Limb (tissue), 2 donors: ENCODE data around the gene RETREG2.
A peak's percentile ranks its signal among the peaks of the same experiment; 100 is the strongest.

ENCODE experiments used
- DNase-seq, 2 donors: peaks; one replicate each; pipeline ENCODE4 v3.0.0-alpha.2; 2016; ENCODE audit errors: extremely low spot score in 2 of 2

RETREG2 gene

DNA sequence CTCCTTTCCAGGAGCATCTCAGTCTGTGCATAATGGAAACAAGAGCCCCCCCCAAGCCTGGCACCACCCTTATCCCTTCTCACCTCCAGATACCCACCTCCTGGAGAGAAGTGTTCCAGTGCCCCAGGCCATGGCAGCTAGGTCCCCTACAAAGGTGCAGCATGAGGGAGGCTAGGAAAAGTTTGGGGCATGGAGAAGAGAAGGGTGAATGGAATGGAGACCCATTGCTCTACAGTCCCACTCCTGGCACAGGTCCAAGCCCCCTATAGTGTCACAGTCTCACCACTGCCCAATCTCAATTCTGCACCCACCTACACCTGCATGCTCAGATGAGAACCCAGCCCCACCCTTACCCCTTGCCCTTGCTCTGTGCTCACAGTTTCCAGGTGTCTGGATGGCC lies 9.1 kb upstream of the RETREG2 start:
- no peak for DNase-seq

GRCh38 chr2:219169930-219170654 lies 8.0 kb upstream of the RETREG2 start, which contains the start of gene SLC23A3:
Gene SLC23A3 (minus strand): TSS chr2:219170029. CDS start chr2:219169984, 45 bp downstream.
- DNase-seq, result no peak

- peak in 1 of 2 donors; percentile 8 for DNase-seq
Observed at GRCh38 chr2:219171231-219171651, 6.8 kb upstream of the RETREG2 start.

DNA sequence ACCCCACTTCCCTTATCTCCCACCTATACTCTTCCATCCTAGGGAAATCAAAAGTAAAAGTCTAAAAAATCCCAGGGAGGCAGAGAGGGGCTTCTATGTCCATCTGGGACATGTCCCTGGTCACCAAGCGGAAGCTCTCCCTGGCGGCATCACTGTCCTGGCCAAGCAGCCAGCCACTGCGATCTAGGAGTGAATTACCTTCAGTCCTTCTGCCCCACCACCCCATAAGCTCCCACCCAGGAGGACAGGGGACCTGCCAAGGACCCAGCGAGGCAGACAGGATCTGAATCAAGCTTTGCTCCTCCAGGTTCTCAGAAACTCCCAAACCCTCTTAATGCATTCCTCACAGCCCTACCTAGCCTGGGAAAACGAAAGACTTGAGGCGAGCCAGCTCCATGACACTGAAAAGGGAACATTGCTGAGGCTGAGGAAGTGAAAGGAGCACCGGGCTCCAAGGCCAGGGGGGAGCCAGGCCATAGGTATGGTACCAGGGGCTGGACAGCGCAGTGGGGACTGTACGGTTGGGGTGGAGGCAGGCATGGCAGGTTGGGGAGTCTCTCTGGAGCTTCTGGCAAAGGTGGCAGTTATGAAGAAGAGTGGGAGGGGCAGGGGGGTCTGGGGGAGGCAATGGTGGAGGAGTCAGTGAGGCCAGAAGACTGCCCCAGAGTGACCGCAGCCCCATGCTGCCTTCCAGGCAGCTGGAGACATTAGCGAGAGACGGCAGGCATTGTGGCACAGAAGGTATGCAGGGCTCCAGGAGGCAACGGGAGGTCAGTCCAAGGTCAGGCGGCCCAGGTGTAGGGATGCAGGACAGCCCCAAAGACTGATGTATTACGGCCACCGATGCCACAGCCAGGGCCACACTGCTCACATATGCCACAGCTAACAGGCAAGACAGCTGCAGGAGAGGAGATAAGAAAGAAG lies 5.6 kb upstream of the RETREG2 start:
- no peak for DNase-seq

DNA sequence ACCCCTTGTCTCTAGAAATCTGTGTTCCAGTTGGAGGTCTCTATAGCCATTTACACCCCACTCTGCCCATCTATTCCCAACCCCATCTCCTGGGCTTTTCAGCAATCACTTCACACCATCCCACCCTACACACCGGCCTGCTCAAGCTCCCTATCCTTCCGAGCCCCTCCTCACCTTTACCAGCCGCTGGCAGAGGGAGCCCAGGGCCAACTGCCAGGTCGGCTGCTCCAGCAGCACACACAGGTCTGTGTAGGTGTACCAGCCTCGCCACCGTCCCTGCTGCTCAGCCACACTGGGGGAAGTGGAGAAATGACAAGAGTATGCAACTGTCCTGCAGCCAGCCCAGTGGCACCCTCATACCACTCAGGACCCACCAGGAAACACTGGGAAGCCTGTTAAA lies 4.9 kb upstream of the RETREG2 start:
- DNase-seq, result no peak

DNA sequence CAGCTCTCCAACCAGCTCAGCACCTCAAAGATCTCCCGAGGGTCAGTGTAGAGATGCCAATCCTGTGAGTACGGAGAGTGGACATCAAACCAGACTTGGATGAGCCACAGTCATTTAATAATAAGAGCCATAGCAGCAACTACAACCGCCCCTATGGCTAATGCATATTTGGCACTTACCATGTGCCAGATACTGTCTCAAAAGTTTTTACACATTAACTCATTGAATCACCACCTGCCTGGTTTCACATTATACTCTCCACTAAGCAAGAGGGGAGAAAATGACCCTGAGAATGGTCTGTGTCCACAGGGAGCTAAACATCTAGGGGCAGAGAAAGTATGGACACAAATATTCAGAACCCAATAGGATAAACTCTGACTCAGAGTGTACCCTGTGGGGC lies 3.9 kb upstream of the RETREG2 start:
- no peak for DNase-seq

- no peak for DNase-seq
Observed at GRCh38 chr2:219174801-219175200, 3.3 kb upstream of the RETREG2 start.

DNA sequence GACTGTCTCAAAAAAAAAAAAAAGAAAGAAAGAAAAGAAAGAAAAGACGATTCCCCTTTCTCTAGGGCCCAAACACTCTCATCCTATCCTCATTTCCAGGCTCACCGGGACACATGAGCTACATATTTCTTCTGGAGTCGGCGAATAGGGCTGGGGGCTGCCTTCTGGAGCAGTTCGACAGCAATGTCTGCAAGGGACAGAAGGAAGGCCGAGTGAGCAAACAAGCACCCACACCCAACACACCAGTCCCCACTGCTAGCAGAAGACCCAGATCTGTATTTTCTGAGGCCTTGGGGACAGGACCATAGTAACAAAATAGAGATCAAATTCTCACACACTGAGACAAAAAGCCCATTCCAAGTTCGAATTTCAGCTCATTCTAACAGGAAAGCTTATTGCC lies 2.6 kb upstream of the RETREG2 start:
- DNase-seq, result no peak

DNA sequence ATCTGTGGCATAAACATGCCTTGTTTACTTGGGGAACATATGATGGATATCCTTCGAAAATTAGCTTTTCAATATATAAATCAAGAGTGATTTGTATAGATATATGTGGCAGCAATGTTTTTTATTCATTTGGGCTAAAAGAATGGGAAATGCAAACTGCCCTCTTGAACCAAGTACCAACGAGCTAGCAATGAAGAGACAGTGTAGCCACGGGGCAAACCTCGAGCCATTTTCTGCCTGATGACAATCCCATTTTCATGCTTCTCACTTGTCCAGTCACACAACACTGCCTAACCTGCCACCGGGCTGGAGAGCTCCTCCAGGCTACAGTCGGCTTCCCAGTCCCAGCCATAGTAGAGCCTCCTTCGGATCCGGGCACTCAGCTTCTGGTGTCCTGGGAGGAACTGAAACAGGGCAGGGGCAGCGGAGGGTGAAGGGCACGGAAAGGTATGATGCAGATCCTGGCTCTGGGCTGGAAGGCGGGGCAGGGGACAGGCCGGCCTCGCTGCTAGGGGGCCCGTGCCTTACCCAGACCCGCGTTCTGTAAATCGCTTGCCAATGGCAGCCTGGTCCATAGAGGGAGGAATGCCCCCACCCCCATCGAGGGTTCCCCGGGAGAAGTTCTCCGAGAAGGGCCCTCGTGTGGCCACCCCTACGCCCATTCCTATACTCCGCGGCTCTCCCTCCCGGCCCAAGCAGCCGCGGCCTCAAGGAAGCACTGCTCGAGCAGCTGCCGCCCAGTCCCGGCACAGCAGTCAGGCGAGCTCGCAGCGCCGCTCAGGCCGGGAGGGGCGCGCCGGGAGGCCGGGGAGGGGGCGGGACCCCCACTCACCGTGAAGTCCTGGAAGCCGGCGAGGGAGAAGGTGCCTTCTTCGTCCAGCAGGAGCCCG lies 1.9 kb upstream of the RETREG2 start:
- DNase-seq, result no peak

DNA sequence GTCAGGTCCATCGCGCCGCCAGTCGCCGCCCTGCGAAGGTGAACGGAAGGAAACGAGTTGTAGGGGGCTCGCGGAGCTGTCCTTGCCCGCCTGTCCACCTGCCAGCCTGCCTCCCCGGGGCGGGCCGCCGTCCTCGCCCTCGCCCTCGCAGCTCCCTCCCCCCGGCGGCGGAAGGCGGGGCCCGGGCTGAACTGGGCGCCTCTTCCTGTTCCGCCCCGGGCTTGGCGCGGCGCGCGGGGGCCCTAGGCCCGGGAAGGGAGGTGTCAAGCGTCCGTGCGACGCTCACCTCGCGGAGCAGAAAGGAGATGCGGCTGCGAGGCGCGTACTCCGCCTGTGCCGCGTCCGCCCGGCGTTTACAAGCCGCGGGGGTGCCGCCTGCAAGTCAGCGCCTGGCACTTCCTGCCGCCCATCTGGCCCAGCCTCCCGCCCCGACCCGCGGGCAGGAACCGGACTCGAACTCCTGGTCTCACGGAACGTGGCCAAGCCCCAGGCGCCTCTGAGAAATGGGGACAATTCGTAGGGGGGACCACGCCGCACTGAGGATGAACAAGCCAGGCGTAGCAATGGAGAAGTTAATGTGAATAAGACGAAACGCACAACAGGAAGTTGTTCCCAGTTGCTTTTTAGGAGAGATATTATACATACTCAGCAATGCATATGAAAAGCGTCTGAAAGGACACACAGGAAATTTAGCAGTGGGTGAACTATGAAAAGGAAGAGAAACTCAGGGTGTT lies 1.1 kb upstream of the RETREG2 start, which contains the start of gene CNPPD1:
Gene CNPPD1, minus strand, starts transcription at position 108 of the 734 bp plus-strand sequence. Its CDS starts 97 bp downstream, at position 11.
- DNase-seq, result peak; percentile 80 to 88

DNA sequence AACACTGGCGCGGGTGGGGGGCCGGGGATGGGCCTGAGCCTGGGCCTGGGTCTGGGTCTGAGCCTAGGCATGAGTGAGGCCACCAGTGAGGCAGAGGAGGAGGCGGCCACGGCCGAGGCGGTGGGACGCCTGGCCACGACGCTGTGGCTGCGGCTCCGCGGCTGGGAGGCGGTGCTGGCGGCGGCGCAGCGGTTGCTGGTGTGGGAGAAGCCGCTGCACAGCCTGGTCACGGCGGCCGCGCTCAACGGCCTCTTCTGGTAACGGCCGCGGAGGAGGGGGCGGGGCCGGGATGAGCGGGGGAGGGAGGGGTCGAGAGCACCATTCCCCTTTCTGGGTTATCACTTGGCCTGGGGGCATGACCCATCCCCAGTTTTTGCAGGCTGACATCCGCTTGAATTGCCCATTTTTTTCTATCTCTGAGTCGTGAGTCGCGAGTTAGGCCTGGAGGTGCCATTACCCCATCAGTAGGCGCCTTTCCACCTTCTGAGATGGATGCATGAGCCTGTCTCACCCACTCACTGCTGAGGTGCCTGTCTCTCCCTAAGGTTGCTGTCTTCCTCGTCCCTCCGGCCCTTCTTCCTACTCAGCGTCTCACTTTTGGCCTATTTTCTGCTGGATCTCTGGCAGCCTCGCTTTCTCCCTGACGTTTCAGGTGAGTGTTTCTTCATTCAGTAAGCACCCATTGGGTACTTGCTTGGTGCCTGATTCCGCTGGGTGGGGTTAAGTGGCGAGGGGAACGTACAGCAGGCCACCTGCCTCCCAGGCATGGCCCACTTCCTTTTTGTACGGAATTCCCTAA lies 501 bp downstream of the RETREG2 start:
- peak in 1 of 2 donors; percentile 2 for DNase-seq

DNA sequence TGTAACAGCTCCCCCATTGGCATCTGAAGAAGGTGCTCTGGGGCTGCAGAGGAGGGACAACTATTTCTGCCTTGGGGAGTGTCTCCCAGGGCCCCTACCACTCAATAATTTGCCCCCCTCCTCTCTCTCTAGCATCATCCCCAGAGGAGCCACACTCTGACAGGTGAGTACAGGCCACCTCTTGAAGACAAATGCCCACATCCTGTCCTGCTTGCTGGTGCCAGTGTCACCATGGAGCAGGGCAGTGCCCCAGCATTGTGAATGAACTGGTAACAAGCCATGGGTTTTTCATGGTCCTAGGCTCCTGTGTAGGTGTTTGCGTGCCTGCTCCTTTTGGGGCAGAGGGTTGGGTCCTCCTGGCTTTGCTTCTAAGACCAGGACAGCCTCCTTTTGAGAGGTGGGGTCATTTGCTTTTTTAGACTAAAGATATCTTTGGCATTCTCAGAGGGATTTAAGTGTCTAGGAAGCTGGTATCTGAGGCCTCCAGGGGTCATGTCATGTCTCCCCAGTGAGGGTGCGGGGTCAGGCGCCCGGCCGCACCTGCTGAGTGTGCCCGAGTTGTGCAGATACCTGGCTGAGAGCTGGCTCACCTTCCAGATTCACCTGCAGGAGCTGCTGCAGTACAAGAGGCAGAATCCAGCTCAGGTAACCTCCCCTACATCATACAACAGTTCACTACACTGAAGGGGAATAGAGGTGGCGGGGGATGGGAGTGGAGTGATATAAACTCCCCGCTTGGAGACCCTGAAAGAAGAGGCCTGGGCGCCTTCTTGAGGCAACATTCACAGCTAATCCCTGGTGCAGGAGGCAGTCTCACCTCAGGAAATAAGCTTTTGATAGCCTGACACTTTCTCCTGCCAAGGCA lies 1.8 kb downstream of the RETREG2 start:
- DNase-seq, result no peak

GRCh38 chr2:219180961-219181360 lies 2.9 kb downstream of the RETREG2 start:
- no peak for DNase-seq

GRCh38 chr2:219181531-219181930 lies 3.5 kb downstream of the RETREG2 start:
- DNase-seq, result no peak

DNA sequence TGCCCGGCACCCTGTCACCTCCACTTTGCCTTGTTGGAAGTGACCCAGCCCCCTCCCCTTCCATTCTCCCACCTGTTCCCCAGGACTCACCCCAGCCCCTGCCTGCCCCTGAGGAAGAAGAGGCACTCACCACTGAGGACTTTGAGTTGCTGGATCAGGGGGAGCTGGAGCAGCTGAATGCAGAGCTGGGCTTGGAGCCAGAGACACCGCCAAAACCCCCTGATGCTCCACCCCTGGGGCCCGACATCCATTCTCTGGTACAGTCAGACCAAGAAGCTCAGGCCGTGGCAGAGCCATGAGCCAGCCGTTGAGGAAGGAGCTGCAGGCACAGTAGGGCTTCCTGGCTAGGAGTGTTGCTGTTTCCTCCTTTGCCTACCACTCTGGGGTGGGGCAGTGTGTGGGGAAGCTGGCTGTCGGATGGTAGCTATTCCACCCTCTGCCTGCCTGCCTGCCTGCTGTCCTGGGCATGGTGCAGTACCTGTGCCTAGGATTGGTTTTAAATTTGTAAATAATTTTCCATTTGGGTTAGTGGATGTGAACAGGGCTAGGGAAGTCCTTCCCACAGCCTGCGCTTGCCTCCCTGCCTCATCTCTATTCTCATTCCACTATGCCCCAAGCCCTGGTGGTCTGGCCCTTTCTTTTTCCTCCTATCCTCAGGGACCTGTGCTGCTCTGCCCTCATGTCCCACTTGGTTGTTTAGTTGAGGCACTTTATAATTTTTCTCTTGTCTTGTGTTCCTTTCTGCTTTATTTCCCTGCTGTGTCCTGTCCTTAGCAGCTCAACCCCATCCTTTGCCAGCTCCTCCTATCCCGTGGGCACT lies 4.5 kb downstream of the RETREG2 start:
- DNase-seq, result no peak

GRCh38 chr2:219183151-219183772 lies 5.2 kb downstream of the RETREG2 start:
- no peak for DNase-seq

DNA sequence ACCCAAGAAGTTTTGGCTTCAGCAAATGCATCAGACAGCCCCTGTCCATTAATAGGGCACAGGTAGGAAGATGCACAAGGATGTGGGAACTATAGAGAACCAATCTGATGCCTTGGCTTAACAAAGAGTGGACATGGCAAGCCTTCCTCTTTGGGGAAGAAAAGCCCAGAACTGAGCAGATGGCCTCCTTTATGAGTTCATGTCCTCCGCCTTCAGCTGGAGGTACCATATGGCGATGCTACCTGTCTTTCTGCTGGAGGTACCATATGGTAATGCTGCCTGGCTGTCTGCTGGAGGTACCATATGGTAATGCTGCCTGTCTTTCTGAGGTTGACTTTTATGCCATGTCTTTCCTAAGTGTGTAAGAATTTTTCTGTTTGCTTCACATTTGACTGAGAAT lies 6.0 kb downstream of the RETREG2 start:
- DNase-seq, result no peak
